Measurements from ENCODE around the gene IGFBP2. TPM values are rescaled to one million over a fixed set of nuclear protein-coding genes. Genes with fewer than 3 reads are reported as not detected.
A peak's percentile ranks its signal among the peaks of the same experiment; 100 is the strongest.

IGFBP2 gene
- 100 to 1,000 TPM in 4 of 9 donors, 10 to 100 TPM in 5; 35.6 to 253 (median 87.6) TPM for total RNA-seq
- polyA plus RNA-seq, result 10 to 100 TPM; 14.8 to 76.6 (median 62.7) TPM
- long read RNA-seq, donor 1, full-length matches to known transcripts, result 83 of 83 reads
- long read RNA-seq, donor 1, partial matches to known transcripts, result 0 of 83 reads
- long read RNA-seq, donor 1, other reads (novel, unspliced or antisense), result 0 of 83 reads
- long read RNA-seq, donor 2, full-length matches to known transcripts, result 109 of 122 reads
- long read RNA-seq, donor 2, partial matches to known transcripts, result 6 of 122 reads
- long read RNA-seq, donor 2, other reads (novel, unspliced or antisense), result 7 of 122 reads
- long read RNA-seq, donor 3, full-length matches to known transcripts, result 35 of 35 reads
- long read RNA-seq, donor 3, partial matches to known transcripts, result 0 of 35 reads
- long read RNA-seq, donor 3, other reads (novel, unspliced or antisense), result 0 of 35 reads
- long read RNA-seq, donor 4, partial matches to known transcripts, result 2 of 5 reads
- long read RNA-seq, donor 4, other reads (novel, unspliced or antisense), result 0 of 5 reads
- long read RNA-seq, donor 5, full-length matches to known transcripts, result 582 of 595 reads
- long read RNA-seq, donor 5, partial matches to known transcripts, result 0 of 595 reads
- long read RNA-seq, donor 5, other reads (novel, unspliced or antisense), result 13 of 595 reads
- long read RNA-seq, donor 6, result 0 reads
- long read RNA-seq, donor 7, full-length matches to known transcripts, result 51 of 51 reads
- long read RNA-seq, donor 7, partial matches to known transcripts, result 0 of 51 reads
- long read RNA-seq, donor 7, other reads (novel, unspliced or antisense), result 0 of 51 reads
- long read RNA-seq, donor 8, full-length matches to known transcripts, result 142 of 171 reads
- long read RNA-seq, donor 8, partial matches to known transcripts, result 29 of 171 reads
- long read RNA-seq, donor 8, other reads (novel, unspliced or antisense), result 0 of 171 reads
- long read RNA-seq, donor 9, full-length matches to known transcripts, result 38 of 43 reads
- long read RNA-seq, donor 9, partial matches to known transcripts, result 5 of 43 reads
- long read RNA-seq, donor 9, other reads (novel, unspliced or antisense), result 0 of 43 reads
- long read RNA-seq, donor 10, full-length matches to known transcripts, result 72 of 77 reads
- long read RNA-seq, donor 10, partial matches to known transcripts, result 5 of 77 reads
- long read RNA-seq, donor 10, other reads (novel, unspliced or antisense), result 0 of 77 reads

- peak in 4 of 7 donors; percentile 12 to 50 (median 32) for DNase-seq
- Histone ChIP-seq H3K4me3 (peak within 1 kb of the TSS in 2 of 4 donors; percentile 19 to 74), H3K27me3 (no peaks in the 10 kb centered on the region), H3K9me3 (replicated peaks in 1 of 3) (no peaks in the 10 kb centered on the region), H3K36me3 (replicated peaks in 1 of 2) (no peaks in the 10 kb centered on the region), H3K4me1 (replicated peaks in 1 of 2) (peaks cover 6 to 18% of the 10 kb centered on the region in 2 donors), H3K27ac (peak within 1 kb of the TSS in 2 of 5 donors; percentile 5 to 8)
- 1 to 3% (median 1%) methylated on average over 13 to 63 of the region's 70 CpGs for WGBS, 4 donors
- no peak for TF ChIP-seq CTCF (IDR thresholded peaks at IDR 0.05)
- no peak for TF ChIP-seq POLR2A (IDR thresholded peaks at IDR 0.05)
- intact Hi-C loops (cut with DNase I), result no loop called here
These were observed at the start of gene IGFBP2 for GRCh38 chr2:216632952-216633615. TSS of gene IGFBP2 (plus strand) at chr2:216633420. CDS start at chr2:216633524, 104 bp downstream.

- Histone ChIP-seq H3K27ac (no peak overlapping the region), H3K4me1 (replicated peaks in 1 of 2) (no peaks in the 10 kb centered on the region), H3K36me3 (replicated peaks in 1 of 2) (no peaks in the 10 kb centered on the region), H3K9me3 (replicated peaks in 1 of 3) (no peaks in the 10 kb centered on the region), H3K27me3 (no peaks in the 10 kb centered on the region), H3K4me3 (no peak overlapping the region)
- TF ChIP-seq CTCF (IDR thresholded peaks at IDR 0.05), result no peak
- 65 to 72% (median 67%) methylated on average over 5 of the region's 5 CpGs for WGBS, 4 donors
- intact Hi-C loops (cut with DNase I), result no loop called here
- DNase-seq, result no peak
These were observed 49.6 kb upstream of the IGFBP2 start for GRCh38 chr2:216583606-216584005.

- 74 to 81% (median 78%) methylated on average over 8 of the region's 8 CpGs for WGBS, 4 donors
- Histone ChIP-seq H3K4me1 (replicated peaks in 1 of 2) (no peaks in the 10 kb centered on the region), H3K36me3 (replicated peaks in 1 of 2) (no peaks in the 10 kb centered on the region), H3K27ac (no peak overlapping the region), H3K27me3 (no peaks in the 10 kb centered on the region), H3K9me3 (replicated peaks in 1 of 3) (no peaks in the 10 kb centered on the region), H3K4me3 (no peak overlapping the region)
- DNase-seq, result no peak
- intact Hi-C loops (cut with DNase I), result no loop called here
- TF ChIP-seq CTCF (IDR thresholded peaks at IDR 0.05) (no peak), POLR2A (IDR thresholded peaks at IDR 0.05) (no peak)
These were observed 49.1 kb upstream of the IGFBP2 start for GRCh38 chr2:216584112-216584511.

Data from adrenal gland (tissue), 19 donors.